ENCODE measurements around the gene TLN1.

Gene TLN1, protein sequence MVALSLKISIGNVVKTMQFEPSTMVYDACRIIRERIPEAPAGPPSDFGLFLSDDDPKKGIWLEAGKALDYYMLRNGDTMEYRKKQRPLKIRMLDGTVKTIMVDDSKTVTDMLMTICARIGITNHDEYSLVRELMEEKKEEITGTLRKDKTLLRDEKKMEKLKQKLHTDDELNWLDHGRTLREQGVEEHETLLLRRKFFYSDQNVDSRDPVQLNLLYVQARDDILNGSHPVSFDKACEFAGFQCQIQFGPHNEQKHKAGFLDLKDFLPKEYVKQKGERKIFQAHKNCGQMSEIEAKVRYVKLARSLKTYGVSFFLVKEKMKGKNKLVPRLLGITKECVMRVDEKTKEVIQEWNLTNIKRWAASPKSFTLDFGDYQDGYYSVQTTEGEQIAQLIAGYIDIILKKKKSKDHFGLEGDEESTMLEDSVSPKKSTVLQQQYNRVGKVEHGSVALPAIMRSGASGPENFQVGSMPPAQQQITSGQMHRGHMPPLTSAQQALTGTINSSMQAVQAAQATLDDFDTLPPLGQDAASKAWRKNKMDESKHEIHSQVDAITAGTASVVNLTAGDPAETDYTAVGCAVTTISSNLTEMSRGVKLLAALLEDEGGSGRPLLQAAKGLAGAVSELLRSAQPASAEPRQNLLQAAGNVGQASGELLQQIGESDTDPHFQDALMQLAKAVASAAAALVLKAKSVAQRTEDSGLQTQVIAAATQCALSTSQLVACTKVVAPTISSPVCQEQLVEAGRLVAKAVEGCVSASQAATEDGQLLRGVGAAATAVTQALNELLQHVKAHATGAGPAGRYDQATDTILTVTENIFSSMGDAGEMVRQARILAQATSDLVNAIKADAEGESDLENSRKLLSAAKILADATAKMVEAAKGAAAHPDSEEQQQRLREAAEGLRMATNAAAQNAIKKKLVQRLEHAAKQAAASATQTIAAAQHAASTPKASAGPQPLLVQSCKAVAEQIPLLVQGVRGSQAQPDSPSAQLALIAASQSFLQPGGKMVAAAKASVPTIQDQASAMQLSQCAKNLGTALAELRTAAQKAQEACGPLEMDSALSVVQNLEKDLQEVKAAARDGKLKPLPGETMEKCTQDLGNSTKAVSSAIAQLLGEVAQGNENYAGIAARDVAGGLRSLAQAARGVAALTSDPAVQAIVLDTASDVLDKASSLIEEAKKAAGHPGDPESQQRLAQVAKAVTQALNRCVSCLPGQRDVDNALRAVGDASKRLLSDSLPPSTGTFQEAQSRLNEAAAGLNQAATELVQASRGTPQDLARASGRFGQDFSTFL (N-terminal part only)

GRCh38 chr9:35732185-35732799, at the start of gene TLN1, which contains the start of gene CREB3:
Gene TLN1, minus strand, starts transcription at chr9:35732195. Its CDS starts 6,501 bp downstream, at chr9:35725694.
Gene CREB3, plus strand, starts transcription at chr9:35732666. Its CDS starts 107 bp downstream, at chr9:35732773.
- peak within 1 kb of the TSS; percentile 59 to 82 (median 67) for H3K4me3 ChIP-seq
- peak within 1 kb of the TSS; percentile 76 to 99 (median 95) for H3K27ac ChIP-seq

DNA sequence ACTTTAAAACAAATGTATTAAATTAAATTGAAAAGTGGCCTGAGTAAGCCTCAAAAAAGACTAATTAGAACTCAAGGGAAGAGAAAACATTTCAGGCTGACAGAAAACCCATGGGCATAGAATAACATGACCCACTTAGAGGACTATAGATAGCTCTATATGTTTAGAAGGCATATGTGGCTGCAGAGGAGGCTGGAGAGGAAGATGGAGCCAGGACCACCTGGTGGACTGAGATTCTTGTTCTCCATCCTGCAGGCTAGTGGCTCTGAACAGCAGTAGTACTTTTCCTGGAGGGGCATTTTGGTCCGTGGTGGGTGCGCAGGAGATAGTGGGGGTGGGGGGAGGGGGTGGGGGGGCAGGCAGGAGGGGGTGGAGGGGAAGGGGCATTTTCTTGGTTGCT, 49.1 kb upstream of the TLN1 start:
- H3K4me3 ChIP-seq: no peak overlapping the region
- H3K27ac ChIP-seq: no peak overlapping the region

DNA sequence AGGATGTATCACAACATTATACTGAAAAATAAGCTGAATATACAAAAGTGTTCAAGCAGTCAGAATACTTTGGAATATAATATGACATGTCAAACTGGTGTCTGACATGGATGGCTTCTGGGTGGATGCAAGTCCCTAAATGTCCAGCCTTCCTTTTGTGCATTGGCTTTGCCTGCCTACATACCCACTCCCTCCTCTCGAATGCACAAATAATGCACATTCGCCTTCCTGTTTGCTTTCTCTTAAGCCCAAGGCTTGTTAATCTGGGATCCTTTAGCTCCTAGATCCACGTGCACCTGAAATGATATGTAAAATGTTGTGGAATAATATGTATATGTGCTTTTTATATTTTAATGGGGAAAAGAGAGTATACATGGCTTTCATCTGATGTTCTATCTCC, 46.5 kb upstream of the TLN1 start:
- no peak overlapping the region for H3K27ac ChIP-seq
- H3K4me3 ChIP-seq: no peak overlapping the region

GRCh38 chr9:35776018-35776417, 44.0 kb upstream of the TLN1 start:
- Histone ChIP-seq H3K4me3 (no peak overlapping the region), H3K27ac (peak overlapping the region in 1 of 21 experiments; percentile 8)

DNA sequence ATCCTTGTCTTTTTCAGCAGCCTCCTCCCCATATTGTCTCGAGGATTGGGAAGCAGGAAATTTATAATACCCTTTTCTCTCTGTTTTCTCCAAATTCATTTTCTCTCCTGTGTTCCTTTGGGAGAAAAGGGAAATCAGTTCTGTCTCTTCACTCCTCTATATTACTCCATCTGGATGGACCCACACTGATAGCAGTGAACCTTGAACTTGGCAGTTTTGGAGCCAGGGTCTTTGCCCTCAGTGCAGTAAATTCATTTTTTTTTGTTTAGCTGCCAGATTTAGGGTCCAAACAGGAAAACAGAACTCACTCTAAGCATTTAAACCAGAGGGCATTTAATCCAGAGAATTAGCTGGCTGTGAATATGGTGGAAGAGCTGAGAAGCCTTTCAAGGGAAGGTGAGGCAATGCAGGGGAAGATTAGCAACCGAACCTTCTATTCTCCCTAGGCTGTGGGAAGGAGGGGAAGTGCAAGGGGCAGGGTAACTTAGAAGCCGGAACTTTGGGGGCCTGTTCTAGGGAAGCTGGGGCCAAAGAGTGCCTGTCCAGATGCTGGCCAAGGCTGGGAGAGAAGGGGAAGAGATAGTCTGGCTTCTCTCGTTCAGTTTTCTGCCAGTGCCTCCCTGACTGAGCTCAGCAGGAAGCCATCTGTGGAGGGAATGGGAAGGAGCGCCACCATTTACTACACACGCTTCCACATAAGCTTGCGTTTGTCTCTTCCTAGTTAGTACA, 43.1 kb upstream of the TLN1 start:
- H3K4me3 ChIP-seq: no peak overlapping the region
- no peak overlapping the region for H3K27ac ChIP-seq

DNA sequence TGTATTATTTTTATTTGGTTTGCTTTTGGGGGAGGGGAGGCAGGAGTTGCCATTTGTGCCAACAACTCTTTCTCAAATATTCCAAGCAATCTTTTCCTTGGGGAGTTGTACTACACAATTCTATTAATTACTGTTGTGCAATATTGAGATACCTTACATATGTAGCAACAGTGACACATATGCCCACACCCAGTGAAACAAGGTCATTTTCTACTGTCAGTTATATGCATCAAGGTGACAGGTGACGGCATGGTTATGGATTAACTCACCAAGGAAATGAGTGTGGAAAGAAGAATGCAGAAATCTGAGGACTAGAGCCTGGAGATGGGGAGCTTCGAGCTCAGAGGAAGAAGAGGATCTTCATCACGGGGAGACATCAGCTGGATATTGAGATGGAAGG, 39.9 kb upstream of the TLN1 start:
- Histone ChIP-seq H3K27ac (peak overlapping the region in 1 of 21 experiments; percentile 16), H3K4me3 (no peak overlapping the region)

DNA sequence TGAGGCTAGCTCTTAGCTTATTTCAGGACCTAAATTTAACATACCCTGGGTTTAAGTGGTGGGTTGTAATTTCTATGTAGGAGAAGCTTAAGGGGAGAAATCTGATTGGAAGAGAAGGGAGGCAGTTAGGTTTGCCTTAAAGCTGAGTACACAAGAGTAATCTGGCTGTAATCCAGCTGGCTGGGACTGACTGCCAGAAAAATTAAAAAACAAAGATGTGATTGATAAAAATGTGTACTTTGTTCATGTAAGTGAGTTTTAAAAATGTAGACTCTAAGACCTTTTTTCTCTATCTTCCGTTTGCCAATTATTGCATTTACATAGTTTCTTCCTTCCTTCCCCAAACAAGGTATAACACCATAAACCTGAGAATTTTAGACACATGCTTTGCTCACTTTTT, 39.5 kb upstream of the TLN1 start:
- H3K27ac ChIP-seq: peak overlapping the region in 2 of 21 experiments; percentile 16 to 22
- H3K4me3 ChIP-seq: no peak overlapping the region

- Histone ChIP-seq H3K27ac (peak overlapping the region in 3 of 21 experiments; percentile 10 to 22 (median 16)), H3K4me3 (no peak overlapping the region)
These were observed 39.1 kb upstream of the TLN1 start for GRCh38 chr9:35771075-35771433.

GRCh38 chr9:35769763-35770162, 37.8 kb upstream of the TLN1 start:
- Histone ChIP-seq H3K27ac (no peak overlapping the region), H3K4me3 (no peak overlapping the region)

GRCh38 chr9:35767458-35767857, 35.5 kb upstream of the TLN1 start:
- no peak overlapping the region for H3K27ac ChIP-seq
- no peak overlapping the region for H3K4me3 ChIP-seq

DNA sequence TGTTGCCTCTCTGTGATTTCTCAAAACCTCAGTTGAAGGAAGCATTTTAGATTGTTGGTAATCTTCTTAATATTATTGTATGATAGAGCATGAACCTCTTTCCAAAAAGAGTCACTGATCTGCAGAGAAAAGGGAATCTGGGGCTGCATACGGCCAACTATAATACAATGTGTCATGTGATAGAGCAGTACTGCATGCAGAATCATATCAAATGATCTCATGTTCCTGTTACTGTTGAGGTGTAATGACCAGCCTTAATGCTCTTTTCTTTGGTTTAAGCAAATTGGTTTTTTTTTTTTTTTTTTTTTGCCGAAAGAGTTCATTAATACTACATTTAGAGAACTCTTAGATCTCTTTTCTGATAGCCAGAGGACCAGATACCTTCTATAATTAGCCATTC, 35.0 kb upstream of the TLN1 start:
- Histone ChIP-seq H3K4me3 (no peak overlapping the region), H3K27ac (no peak overlapping the region)

GRCh38 chr9:35763803-35764202, 31.8 kb upstream of the TLN1 start:
- Histone ChIP-seq H3K27ac (no peak overlapping the region), H3K4me3 (no peak overlapping the region)

GRCh38 chr9:35763181-35763580, 31.2 kb upstream of the TLN1 start:
- Histone ChIP-seq H3K27ac (no peak overlapping the region), H3K4me3 (no peak overlapping the region)

DNA sequence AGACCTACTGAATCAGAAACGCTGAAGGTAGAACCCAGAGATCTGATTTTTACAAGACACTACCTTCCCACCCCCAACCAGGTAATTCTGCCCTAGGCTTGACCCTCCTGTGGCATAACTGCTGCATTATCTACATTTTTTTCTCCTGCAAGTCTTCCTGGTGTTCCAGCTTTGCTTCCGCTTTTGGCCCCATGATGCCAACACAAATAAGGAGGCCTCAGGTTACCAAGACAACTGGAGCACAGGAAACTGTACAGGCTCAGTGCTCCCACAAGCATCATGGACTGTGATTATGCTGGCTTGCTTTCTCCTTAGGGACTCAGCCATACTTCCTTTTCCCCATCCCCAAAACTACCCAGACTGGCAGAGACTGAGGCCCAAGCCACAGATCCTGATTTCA, 28.7 kb upstream of the TLN1 start:
- Histone ChIP-seq H3K4me3 (no peak overlapping the region), H3K27ac (no peak overlapping the region)

DNA sequence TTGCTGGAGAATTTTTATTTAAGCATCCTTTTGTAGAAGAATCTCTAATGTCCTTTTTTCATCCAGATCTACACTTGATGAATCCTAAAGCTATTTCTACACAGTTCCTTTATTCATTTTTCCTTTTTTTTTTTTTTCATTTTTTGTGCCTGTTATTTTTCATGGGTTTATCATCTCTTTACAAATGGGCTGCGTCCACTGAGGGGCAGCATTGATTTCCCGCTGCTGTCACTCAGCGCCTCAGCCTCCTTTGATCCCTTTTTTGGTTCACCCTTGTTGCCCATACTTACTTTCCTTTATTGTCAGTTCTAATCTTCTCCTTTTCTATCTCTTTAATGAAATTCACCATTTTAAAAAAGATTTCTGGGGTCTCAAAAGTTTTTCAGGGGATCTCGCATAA, 27.8 kb upstream of the TLN1 start:
- Histone ChIP-seq H3K4me3 (no peak overlapping the region), H3K27ac (no peak overlapping the region)

- Histone ChIP-seq H3K4me3 (no peak overlapping the region), H3K27ac (no peak overlapping the region)
These were observed 26.6 kb upstream of the TLN1 start for GRCh38 chr9:35758475-35759050.

DNA sequence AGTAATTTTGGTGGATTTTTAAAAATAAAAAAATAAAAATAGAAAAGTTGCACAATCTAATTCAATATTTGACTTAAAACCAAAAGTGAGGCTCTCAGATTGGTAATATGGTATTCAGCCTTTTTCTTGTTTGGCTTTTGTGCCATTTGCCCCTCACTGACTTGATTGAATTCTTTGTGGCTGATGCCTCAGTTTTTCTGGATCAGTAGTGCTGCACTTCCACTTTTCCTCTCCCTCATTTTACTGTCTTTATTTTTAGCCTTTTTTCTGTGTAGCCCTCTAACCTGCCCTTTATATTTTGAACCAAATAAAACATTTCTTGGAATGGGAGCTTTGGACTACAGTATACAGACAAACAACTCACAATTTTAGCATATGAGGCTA, 25.9 kb upstream of the TLN1 start:
- Histone ChIP-seq H3K27ac (peak overlapping the region in 7 of 21 experiments; percentile 73 to 93 (median 81)), H3K4me3 (peak overlapping the region in 2 of 7 experiments; percentile 37 to 60)

DNA sequence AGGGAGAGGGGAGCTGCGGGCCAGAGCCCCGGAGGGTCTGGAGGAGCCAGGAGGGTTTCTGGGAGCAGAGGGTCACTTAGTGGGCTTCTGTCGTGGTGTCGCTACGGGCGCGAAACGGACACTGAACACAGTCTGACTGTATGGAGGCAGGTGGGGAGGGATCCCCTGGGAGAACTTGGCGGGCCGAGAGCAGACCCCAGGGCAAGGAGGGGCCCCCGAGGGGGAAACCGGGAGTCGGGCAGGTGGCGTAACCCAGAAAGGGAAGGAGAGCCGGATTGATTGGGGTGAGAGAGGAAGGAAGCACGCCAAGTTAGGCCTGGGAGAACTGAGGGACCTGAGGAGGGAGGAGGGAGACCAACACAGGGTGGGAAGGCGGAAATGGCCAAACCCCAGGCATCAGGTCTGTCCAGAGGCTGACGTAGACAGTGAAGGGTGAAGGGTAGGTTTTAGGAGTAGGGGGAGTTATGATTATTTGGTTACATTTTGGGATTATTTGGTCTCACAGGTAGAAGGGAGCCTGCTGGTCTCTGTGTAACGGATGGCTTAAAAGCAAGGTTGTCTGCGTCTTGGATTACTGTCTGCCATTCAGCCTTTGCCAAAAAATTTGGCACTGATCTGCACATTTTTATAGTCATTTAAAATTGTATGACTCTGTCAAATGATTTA, 25.4 kb upstream of the TLN1 start:
- H3K27ac ChIP-seq: peak overlapping the region in 20 of 21 experiments; percentile 20 to 93 (median 76)
- peak overlapping the region; percentile 37 to 60 (median 42) for H3K4me3 ChIP-seq
